GM23338 (cell line): Measurements from ENCODE around the gene SHROOM2.

Experiments used
- CREB1 ChIP-seq: fragments of 250-450 bp; sonication (Bioruptor Pico); IDR thresholded peaks from 2 replicates; pipeline ENCODE4 v1.5.0; 2020; ENCODE audit warnings: low read depth, mild to moderate bottlenecking, moderate library complexity
- CTCF ChIP-seq, 2 experiments: fragments of 200-600 bp in 1 of 2; sonication (generic) in 1 of 2; conservative IDR thresholded peaks; 2 replicates each; pipeline versions ENCODE4 v1.5.1 to v1.6.1; 2016 to 2017; ENCODE audit warnings: antibody characterized with exemption in 2 of 2, low read depth in 2 of 2, mild to moderate bottlenecking in 2 of 2, moderate library complexity in 1 of 2
- EZH2 ChIP-seq: fragments of 200-600 bp; sonication (generic); IDR thresholded peaks from one replicate; pipeline ENCODE4 v1.8.0; 2017; ENCODE audit warnings: antibody characterized with exemption, mild to moderate bottlenecking, low read depth; ENCODE audit not compliant: unreplicated experiment

- TF ChIP-seq EZH2 (no peak), CREB1 (CRISPR knock-in tag) (no peak), CTCF (conservative IDR thresholded peaks at IDR 0.05; ENCODE audit: low read depth in 2 of 2) (no peak)
Measured at GRCh38 chrX:9913146-9913433, 126.9 kb downstream of the SHROOM2 start.
